GM13976 (cell line): ENCODE results near the gene CNFN.
A peak's percentile ranks its signal among the peaks of the same experiment; 100 is the strongest.

ENCODE experiments used
- DNase-seq: peaks from one replicate; pipeline ENCODE4 v3.0.0; 2012; ENCODE audit warnings: low spot score
- in situ Hi-C: fragments of 300-500 bp; cut with MboI; formaldehyde crosslinking; loops from one replicate; pipeline ENCODE4 v1.12.0; 2022; ENCODE audit warnings: low sequenced_read_pairs, mixed read lengths, inconsistent platforms; ENCODE audit not compliant: unreplicated experiment
- TF ChIP-seq, protein P1 (sequence below): IDR thresholded peaks from 2 replicates; pipeline ENCODE4 v1.5.1; 2012; ENCODE audit warnings: borderline replicate concordance, mild to moderate bottlenecking; ENCODE audit not compliant: insufficient read depth; ENCODE audit errors: extremely low read depth, missing control alignments, control extremely low read depth

CNFN gene

DNA sequence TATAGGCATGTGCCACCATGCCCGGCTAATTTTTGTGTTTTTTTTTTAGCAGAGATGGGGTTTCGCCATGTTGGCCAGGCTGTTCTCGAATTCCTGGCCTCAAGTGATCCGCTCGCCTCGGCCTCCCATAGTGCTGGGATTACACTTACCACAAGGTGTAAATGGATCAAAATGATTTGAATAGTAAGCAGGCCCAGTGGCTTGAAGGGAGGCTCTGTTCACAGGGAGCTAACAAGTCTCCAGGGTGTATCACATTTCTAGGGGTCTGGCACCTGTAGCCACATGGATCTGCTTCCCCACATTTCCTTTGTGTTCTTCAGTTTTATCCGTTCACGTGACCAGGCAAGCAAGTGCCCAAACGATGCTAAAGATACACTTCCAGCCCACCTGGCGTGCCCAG, 13.5 kb upstream of the CNFN start:
- TF ChIP-seq, protein P1, sequence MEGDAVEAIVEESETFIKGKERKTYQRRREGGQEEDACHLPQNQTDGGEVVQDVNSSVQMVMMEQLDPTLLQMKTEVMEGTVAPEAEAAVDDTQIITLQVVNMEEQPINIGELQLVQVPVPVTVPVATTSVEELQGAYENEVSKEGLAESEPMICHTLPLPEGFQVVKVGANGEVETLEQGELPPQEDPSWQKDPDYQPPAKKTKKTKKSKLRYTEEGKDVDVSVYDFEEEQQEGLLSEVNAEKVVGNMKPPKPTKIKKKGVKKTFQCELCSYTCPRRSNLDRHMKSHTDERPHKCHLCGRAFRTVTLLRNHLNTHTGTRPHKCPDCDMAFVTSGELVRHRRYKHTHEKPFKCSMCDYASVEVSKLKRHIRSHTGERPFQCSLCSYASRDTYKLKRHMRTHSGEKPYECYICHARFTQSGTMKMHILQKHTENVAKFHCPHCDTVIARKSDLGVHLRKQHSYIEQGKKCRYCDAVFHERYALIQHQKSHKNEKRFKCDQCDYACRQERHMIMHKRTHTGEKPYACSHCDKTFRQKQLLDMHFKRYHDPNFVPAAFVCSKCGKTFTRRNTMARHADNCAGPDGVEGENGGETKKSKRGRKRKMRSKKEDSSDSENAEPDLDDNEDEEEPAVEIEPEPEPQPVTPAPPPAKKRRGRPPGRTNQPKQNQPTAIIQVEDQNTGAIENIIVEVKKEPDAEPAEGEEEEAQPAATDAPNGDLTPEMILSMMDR: no peak
- in situ Hi-C loops: no loop called here

DNA sequence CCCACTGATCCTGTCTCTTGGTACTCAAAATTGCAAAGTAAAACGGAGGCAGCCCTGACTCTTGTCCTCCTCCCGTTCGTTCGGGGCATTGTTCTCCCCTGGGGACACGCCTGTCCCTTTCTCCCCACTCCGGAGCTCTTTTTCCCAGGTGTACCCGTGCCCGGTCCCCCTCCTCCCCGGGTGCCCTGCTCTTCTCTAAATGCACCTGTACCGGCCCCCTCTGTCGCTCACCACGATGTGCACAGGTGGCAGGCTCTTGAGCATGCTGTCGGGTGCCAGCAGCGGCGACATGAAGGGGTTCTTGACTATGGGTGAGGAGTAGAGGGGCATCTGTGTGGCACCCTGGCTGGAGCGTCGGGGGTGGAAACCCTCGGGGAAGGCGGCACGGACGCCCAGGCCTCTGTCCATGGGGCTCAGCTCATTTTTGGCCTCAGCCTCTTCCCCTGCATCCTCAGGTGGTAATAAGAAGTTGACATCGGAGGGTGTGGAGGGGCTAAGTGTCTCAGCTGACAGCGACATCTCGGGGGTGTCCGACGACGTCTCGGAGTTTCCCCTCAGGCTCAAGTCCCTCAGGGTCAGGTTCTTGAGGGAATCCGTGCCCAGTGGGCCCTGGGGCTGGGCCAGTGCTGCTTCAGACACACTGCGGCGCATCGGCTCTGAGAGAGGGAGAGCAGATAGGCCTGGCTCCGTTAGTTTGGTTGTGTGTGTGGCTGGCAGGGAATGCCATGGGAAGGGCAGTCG, 12.4 kb upstream of the CNFN start:
- TF ChIP-seq, protein P1: no peak
- in situ Hi-C loops: no loop called here
- DNase-seq: no peak

More for the DNA sequence above, 13.5 kb upstream of the CNFN start:
- no peak for DNase-seq

DNA sequence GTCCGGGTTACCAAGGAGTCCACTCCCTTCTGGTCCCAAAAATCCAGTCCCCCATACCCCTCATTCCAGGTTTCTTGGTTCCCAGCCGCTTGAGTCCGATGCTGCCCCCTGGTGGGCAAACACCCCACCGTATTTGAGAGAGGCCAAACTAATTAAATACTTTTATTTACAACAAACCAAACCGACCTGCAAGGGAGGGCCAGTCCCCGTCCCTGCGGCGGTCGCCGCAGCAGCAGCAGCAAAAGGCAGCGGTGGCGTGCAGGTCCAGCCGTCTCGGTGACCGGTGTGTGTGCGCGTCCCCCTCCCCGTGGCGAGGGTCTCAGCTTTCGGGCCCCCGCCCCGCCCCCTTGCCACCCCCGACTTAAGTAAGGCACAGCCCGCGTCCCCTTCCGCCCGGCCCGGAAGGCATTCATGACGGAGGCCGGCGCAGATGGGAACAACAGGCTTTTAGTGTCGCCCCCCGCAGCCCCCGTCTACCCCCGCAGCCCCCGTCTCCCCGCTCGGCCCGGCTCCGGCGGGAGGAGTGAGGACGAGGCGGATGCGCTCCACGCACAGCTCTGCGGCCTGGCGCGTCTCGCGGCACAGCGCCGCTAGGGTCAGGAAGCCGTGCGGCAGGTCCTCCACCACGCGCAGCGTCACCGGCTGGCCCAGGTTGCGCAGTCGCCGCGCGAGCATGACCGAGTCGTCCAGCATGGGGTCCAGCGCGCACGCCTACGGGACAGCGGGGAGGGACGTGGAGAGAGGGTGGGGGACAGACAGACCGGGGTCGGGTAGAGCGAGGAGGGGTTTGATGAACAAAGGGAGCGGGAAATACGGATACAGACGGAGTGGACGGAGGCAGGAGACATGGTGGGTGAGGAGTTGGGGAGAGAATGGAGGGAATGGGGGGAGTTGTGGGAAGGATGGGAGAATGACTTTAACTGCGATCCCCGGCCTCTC, 11.5 kb upstream of the CNFN start:
- TF ChIP-seq, protein P1: peak; percentile 53
- peak; percentile 83 for DNase-seq
- in situ Hi-C loops: no loop called here

DNA sequence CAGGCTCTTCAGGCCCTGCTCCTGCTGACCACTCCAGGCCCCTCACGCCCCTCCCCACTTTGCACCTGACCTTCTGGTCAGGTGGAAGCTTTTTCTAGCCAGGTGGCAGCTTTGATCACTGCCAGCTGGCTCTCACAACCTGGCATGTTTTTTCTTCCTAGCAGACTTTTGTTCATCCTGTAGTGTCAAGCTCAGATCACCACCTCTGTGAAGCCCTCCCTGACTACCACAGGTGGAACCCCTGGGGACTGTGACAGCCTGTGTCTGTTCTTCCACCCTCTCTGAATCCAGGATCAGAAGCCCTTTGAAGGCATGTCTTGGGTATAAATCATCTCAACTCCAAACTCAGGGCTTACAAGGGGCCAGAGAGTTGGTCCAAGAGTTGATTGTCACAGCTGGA, 10.3 kb upstream of the CNFN start:
- no peak for DNase-seq
- in situ Hi-C loops: no loop called here

DNA sequence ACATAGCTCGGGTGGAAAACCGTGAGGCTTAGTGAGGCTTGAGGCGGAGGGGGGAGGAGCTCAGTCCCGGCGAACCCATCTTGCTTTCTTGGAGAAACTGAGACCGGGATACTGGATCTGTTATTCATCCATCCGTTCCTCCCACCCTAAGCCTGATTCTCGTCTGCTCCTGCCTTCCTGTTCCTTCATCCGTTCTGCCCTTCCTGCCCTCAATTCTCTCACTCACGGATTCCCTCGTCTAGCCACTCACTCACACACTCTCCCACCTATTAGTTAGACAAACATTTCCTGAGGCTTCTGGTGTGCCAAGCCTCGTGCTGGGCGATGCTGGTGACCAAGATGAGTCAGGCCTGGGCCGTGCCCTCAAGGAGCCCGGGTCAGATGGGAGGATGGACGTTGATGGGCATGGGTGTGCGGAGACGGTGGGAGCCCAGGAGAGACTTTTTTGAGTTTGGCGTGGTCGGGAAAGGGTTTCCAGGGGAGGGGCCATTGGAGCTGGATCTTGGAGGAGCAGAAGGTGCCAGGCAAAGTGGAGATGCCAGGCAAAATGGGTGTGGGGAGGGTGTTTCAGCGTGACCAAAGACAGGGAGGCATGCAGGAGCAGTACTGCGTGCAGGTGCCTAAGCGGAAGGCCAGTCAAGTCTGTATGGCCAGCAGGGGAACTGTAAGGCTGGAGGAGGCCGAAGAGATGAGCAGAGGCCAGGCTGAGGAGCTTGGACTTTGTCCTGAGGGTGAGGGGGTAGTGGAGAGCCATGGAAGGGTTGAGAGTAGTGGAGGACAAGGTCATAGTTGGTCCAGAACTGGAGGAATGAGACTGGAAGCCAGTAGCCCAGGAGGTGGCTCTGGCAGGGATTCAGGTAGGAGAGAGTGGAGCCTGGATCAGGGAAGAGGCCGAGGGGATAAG, 7.4 kb upstream of the CNFN start:
- TF ChIP-seq, protein P1: no peak
- DNase-seq: no peak
- in situ Hi-C loops: no loop called here

More for the DNA sequence above, 10.3 kb upstream of the CNFN start:
- TF ChIP-seq, protein P1: no peak

DNA sequence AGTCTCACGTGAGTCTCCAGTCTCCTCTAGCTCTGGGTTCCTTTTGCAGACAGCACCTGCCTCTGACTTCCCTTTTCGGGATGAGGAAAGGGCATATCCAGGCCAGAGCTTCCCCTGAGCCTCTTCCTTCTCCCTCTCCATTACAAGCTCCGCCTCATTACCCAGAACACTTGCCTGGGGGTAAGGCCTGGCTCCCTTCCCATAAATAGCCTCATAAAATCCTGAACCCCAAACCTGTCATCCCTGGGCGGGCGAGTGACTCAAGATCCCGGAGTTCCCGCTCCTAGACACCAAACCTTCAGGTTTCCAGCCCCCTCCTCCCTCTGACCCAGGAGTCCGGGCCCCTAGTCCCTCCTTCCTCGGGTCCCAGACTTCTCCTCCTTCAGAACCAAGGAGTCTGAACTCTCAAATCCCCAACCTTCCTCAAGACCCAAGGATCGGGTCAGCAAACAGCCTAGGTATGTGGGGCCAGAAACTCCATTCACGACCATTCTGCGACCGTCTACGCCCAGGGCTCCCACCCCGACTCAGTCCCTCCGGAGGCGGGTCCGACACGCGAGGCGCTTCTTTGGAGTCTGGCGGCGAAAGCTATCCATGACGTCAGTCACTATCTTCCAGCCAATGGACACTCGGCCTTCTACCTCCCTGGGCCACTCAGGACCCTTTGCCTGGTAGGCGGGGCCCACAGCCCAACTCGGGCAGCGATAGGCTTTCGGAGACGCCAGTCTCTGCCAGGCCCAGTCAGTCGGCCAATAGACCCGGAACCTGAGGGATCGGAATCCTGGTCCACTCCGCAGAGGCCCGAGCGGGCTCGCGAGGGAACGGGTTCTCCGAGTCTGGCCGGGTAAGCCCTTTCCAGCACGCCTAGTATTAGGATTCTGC, 6.5 kb upstream of the CNFN start:
- in situ Hi-C loops: no loop called here
- peak; percentile 100 for DNase-seq
- TF ChIP-seq, protein P1: no peak
